ENCODE data around the gene GATA5.

The GATA5 gene

DNA sequence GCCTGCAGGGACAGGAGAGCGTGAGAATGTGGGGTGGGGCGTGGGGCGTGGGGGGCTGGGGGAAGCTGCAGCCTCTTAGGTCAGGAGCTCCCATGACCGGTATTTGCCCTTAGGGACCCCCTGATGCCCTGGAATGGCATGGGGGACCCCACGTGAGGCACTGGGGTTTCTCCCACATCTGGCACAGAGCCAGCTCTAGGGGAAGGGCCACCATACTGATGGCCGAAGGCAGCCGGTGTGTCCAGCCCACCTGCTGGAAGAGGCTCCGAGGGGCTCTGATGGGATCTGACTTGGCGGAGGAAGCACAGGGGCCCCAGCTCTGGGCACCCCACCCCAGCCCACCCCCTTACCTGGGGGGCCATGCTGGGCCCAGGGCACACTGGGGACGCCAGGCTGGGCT lies 10.8 kb downstream of the GATA5 start:
- H3K4me3 ChIP-seq (ENCODE audit: insufficient read depth, low read depth, low read length, poor library complexity, severe bottlenecking): no peak overlapping the region
- H3K9me3 ChIP-seq (ENCODE audit: control insufficient read depth, low read length): no peaks in the 10 kb centered on the region
- no peaks in the 10 kb centered on the region for H3K4me1 ChIP-seq (ENCODE audit: control insufficient read depth, insufficient read depth, low read length, poor library complexity, severe bottlenecking)
- DNase-seq: no peak
- H3K36me3 ChIP-seq (ENCODE audit: control insufficient read depth, insufficient read depth, low read length): no peaks in the 10 kb centered on the region
- no peak overlapping the region for H3K27ac ChIP-seq (ENCODE audit: insufficient read depth, low read length, poor library complexity, severe bottlenecking)
- H3K27me3 ChIP-seq (replicated peaks; ENCODE audit: control insufficient read depth, insufficient read depth, low read length, poor library complexity, severe bottlenecking): no peaks in the 10 kb centered on the region

DNA sequence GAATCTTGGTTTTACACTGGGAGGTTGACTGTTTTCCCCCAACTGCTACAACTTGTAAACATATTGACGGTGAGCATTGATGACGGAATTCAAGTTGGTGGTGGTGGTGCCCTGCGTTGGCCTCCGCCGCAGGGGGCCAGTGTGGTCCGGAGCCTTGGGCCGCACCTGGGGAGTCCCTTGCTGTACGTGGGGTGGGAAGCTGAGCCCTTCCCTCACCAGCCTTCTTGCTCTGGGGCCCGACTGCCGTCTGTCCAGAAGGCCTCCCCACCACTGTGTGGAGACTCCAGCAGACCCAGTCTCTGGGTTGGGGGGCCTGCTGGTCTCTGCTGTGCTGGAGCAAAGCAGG lies 11.4 kb downstream of the GATA5 start:
- no peak for DNase-seq
- H3K4me1 ChIP-seq (ENCODE audit: control insufficient read depth, insufficient read depth, low read length, poor library complexity, severe bottlenecking): no peaks in the 10 kb centered on the region
- H3K27me3 ChIP-seq (replicated peaks; ENCODE audit: control insufficient read depth, insufficient read depth, low read length, poor library complexity, severe bottlenecking): no peaks in the 10 kb centered on the region
- no peak overlapping the region for H3K4me3 ChIP-seq (ENCODE audit: insufficient read depth, low read depth, low read length, poor library complexity, severe bottlenecking)
- no peaks in the 10 kb centered on the region for H3K9me3 ChIP-seq (ENCODE audit: control insufficient read depth, low read length)
- H3K27ac ChIP-seq (ENCODE audit: insufficient read depth, low read length, poor library complexity, severe bottlenecking): no peak overlapping the region
- H3K36me3 ChIP-seq (ENCODE audit: control insufficient read depth, insufficient read depth, low read length): no peaks in the 10 kb centered on the region

DNA sequence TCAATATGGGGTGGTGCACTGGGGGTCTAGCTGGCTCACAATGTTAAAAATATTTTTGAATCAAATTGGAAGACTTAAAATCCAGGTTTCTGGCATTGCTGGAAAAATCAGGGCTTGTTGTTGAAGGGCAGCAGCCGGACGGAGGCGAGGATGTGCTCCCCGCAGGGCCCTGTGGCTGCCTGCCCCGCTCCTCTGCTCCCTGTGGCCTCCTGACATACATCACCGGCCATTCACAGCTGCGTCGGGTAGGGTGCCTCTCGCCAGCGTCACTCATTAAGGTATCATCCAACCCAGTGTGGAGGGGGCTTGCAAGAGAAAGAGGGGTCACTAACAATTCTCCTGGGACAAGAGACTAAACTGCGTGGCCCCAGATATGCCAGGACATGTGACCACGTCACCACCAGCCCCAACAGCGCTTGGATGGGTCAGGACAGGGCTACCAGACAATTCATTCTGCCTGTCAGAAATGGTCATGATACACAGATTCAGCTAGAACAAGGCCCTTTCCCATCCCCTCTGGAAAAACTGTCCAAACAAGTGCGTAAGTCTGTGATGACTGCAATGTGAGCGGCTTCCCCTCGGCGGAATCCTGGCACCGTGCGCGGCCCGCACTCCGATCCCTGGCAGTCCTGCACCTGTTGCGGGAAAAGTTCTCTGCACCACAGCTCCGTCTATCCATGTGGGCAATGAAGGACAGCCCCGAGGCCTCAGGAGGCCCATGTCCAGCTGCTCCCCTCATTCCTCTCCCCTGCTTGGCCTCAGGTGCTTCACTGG lies 12.0 kb downstream of the GATA5 start:
- no peaks in the 10 kb centered on the region for H3K4me1 ChIP-seq (ENCODE audit: control insufficient read depth, insufficient read depth, low read length, poor library complexity, severe bottlenecking)
- H3K4me3 ChIP-seq (ENCODE audit: insufficient read depth, low read depth, low read length, poor library complexity, severe bottlenecking): no peak overlapping the region
- DNase-seq: no peak
- H3K27me3 ChIP-seq (replicated peaks; ENCODE audit: control insufficient read depth, insufficient read depth, low read length, poor library complexity, severe bottlenecking): no peaks in the 10 kb centered on the region
- no peak overlapping the region for H3K27ac ChIP-seq (ENCODE audit: insufficient read depth, low read length, poor library complexity, severe bottlenecking)
- H3K36me3 ChIP-seq (ENCODE audit: control insufficient read depth, insufficient read depth, low read length): no peaks in the 10 kb centered on the region
- H3K9me3 ChIP-seq (ENCODE audit: control insufficient read depth, low read length): no peaks in the 10 kb centered on the region

DNA sequence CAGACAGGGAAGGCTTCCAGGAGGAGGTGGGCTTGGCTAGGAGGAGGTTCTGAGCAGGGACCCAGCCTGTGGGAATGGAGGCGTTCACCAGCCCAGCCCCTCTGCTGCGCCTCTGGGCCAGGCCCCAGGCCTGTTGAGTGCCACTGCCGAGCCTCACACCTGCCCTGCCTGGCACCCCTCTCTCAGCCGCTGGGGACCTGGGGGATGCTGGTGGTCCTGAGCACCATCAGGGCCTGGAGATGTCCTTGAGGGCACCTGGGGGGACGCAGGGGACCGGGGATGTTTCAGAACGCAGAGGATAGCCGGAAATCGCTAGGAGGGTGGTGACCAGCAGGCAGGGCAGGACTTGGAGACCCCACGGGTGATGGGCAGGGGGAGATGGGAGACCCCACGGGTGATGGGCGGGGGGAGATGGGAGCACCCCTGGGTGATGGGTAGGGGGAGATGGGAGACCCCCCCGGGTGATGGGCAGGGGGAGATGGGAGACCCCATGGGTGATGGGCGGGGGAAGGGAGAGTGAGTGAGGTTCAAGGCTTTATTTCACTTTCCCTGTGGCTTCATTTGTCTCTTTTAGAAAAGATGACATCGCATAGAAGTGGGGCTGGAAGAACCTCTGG lies 12.7 kb downstream of the GATA5 start:
- no peaks in the 10 kb centered on the region for H3K36me3 ChIP-seq (ENCODE audit: control insufficient read depth, insufficient read depth, low read length)
- no peak for DNase-seq
- H3K27ac ChIP-seq (ENCODE audit: insufficient read depth, low read length, poor library complexity, severe bottlenecking): no peak overlapping the region
- H3K9me3 ChIP-seq (ENCODE audit: control insufficient read depth, low read length): no peaks in the 10 kb centered on the region
- H3K27me3 ChIP-seq (replicated peaks; ENCODE audit: control insufficient read depth, insufficient read depth, low read length, poor library complexity, severe bottlenecking): no peaks in the 10 kb centered on the region
- H3K4me1 ChIP-seq (ENCODE audit: control insufficient read depth, insufficient read depth, low read length, poor library complexity, severe bottlenecking): no peaks in the 10 kb centered on the region
- H3K4me3 ChIP-seq (ENCODE audit: insufficient read depth, low read depth, low read length, poor library complexity, severe bottlenecking): no peak overlapping the region

DNA sequence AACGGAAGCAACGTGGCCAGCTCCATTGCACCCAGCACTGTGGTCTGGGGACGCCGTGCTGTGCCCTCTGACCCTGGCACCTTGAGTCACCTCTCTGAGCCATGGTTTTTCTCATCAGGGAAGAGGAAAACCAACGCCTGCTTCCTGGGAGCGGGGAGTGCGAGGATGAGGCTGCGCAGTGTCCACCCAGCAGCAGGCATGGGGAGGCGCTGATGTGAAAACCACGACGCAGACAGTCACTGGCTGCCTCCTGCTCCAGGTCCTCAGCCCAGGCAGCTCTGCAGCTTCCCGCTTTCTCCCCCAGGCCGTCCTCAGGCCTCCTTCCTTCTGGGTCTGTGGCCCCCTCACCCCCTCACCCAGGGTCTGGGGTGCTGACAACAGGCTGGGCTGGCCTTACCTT lies 14.0 kb downstream of the GATA5 start:
- no peaks in the 10 kb centered on the region for H3K9me3 ChIP-seq (ENCODE audit: control insufficient read depth, low read length)
- H3K36me3 ChIP-seq (ENCODE audit: control insufficient read depth, insufficient read depth, low read length): no peaks in the 10 kb centered on the region
- no peaks in the 10 kb centered on the region for H3K4me1 ChIP-seq (ENCODE audit: control insufficient read depth, insufficient read depth, low read length, poor library complexity, severe bottlenecking)
- no peak overlapping the region for H3K4me3 ChIP-seq (ENCODE audit: insufficient read depth, low read depth, low read length, poor library complexity, severe bottlenecking)
- no peak for DNase-seq
- H3K27ac ChIP-seq (ENCODE audit: insufficient read depth, low read length, poor library complexity, severe bottlenecking): no peak overlapping the region
- H3K27me3 ChIP-seq (replicated peaks; ENCODE audit: control insufficient read depth, insufficient read depth, low read length, poor library complexity, severe bottlenecking): no peaks in the 10 kb centered on the region

DNA sequence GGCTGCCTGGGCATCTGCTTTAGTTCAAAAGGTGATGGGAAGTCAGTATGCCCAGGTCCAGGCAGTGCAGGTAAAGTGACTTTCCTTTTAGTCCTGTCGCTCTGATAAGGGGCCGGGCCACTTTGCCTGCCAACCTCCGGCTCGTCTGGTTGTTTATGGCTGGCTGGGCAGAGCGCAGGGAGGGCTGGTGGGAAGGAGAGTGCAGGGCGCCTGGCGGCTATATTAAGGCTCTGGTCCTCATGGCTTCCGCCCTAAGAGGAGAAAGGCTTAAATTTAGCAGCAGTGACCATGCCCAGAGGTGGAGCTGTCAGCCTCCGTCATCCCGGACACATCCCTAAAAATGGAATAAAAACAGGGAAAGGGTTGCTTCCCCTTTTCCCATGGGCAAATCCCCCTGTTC lies 14.6 kb downstream of the GATA5 start:
- H3K36me3 ChIP-seq (ENCODE audit: control insufficient read depth, insufficient read depth, low read length): no peaks in the 10 kb centered on the region
- no peak for DNase-seq
- H3K27me3 ChIP-seq (replicated peaks; ENCODE audit: control insufficient read depth, insufficient read depth, low read length, poor library complexity, severe bottlenecking): no peaks in the 10 kb centered on the region
- H3K4me3 ChIP-seq (ENCODE audit: insufficient read depth, low read depth, low read length, poor library complexity, severe bottlenecking): no peak overlapping the region
- no peaks in the 10 kb centered on the region for H3K4me1 ChIP-seq (ENCODE audit: control insufficient read depth, insufficient read depth, low read length, poor library complexity, severe bottlenecking)
- H3K9me3 ChIP-seq (ENCODE audit: control insufficient read depth, low read length): no peaks in the 10 kb centered on the region
- H3K27ac ChIP-seq (ENCODE audit: insufficient read depth, low read length, poor library complexity, severe bottlenecking): no peak overlapping the region

DNA sequence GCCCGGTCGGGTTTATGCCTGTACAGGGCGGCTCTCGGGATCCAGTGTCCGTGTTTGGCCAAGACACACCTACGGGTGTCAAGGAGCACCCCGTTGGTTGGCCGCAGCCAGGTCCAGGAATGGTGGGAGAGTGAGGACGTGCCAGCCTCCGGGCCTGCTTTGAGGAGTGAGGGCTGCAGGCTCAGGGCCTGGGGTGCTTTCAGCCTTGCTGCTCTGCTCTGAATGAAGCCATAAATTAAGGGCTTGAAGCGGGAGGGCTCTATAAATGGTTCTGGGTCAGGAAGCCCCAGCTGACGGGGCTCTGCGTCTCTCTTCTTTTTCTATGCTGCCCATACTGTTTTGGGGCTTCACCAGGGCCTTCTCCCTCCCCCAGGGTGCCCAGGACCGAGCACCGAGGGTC lies 15.1 kb downstream of the GATA5 start:
- Histone ChIP-seq H3K27ac (ENCODE audit: insufficient read depth, low read length, poor library complexity, severe bottlenecking) (no peak overlapping the region), H3K27me3 (replicated peaks; ENCODE audit: control insufficient read depth, insufficient read depth, low read length, poor library complexity, severe bottlenecking) (no peaks in the 10 kb centered on the region), H3K4me1 (ENCODE audit: control insufficient read depth, insufficient read depth, low read length, poor library complexity, severe bottlenecking) (no peaks in the 10 kb centered on the region), H3K36me3 (ENCODE audit: control insufficient read depth, insufficient read depth, low read length) (no peaks in the 10 kb centered on the region), H3K4me3 (ENCODE audit: insufficient read depth, low read depth, low read length, poor library complexity, severe bottlenecking) (no peak overlapping the region), H3K9me3 (ENCODE audit: control insufficient read depth, low read length) (no peaks in the 10 kb centered on the region)
- DNase-seq: no peak

DNA sequence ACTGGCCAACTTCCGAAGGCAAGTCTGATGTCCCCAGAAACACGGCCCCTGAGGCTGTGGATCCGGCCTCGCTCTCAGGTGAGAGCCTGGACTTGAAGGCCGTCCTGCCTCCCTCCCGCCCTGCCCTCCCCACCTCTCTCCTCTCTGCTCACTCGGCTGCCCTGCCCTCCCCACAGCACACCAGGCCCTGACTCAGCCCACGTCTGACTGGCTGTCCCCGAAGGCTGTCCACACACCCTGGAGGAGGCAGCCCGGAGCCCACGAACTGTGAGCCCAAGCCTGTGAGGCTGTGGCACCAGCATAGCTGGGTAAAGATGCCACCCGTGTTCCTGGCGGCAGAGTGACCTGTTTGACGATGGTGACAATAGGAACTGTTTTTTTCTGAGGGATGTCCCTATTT lies 16.3 kb downstream of the GATA5 start:
- H3K9me3 ChIP-seq (ENCODE audit: control insufficient read depth, low read length): no peaks in the 10 kb centered on the region
- no peaks in the 10 kb centered on the region for H3K4me1 ChIP-seq (ENCODE audit: control insufficient read depth, insufficient read depth, low read length, poor library complexity, severe bottlenecking)
- no peak overlapping the region for H3K27ac ChIP-seq (ENCODE audit: insufficient read depth, low read length, poor library complexity, severe bottlenecking)
- no peak for DNase-seq
- no peaks in the 10 kb centered on the region for H3K36me3 ChIP-seq (ENCODE audit: control insufficient read depth, insufficient read depth, low read length)
- no peak overlapping the region for H3K4me3 ChIP-seq (ENCODE audit: insufficient read depth, low read depth, low read length, poor library complexity, severe bottlenecking)
- H3K27me3 ChIP-seq (replicated peaks; ENCODE audit: control insufficient read depth, insufficient read depth, low read length, poor library complexity, severe bottlenecking): no peaks in the 10 kb centered on the region

DNA sequence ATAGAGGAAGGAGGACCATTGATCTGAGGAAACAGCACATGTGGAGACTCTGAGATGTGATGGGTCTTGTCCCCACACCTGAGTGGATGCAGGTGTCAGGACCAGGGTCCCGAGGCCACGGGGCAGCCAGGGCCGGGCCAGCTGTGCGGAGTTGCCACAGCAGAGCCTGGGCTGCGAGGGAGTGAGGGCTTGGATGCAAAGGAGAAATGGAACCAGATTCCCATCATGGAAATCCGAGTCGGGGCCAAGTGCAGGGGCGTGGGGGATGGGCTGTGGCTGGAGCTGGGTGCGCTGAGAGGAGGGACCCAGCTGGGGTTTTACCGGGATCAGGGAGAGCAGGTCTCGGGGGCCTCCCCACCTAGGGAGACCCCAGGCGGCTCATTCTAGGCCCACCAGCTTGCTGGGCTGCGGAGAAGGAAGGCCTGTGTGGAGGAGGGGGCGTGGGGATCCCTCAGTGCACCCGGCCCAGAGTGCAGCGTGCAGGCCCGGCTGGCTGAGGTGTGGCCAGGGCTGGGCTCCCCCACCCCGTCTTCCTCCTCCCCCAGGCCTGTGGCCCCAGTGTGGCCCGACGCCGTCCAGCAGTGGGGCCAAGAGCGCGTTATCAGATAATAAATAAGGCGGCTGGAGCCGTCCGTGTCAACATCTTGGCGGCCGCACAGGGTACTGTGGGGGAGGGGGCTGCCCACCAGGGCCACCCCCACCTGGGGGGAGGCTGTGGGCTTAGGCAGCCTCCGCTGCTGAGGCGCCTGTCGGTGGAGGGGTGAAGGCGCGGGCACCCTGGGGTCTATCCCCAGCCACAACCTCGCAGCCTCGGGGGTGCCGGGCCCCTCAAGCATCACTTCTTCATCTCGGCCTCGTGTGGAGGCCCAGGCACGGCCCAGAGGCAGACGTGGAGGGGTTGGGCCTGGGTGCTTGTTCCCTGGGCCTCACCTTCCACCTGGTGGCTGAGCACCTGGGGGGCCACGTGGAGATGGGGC lies 17.2 kb downstream of the GATA5 start:
- DNase-seq: no peak
- Histone ChIP-seq H3K4me1 (ENCODE audit: control insufficient read depth, insufficient read depth, low read length, poor library complexity, severe bottlenecking) (no peaks in the 10 kb centered on the region), H3K9me3 (ENCODE audit: control insufficient read depth, low read length) (no peaks in the 10 kb centered on the region), H3K4me3 (ENCODE audit: insufficient read depth, low read depth, low read length, poor library complexity, severe bottlenecking) (no peak overlapping the region), H3K36me3 (ENCODE audit: control insufficient read depth, insufficient read depth, low read length) (no peaks in the 10 kb centered on the region), H3K27ac (ENCODE audit: insufficient read depth, low read length, poor library complexity, severe bottlenecking) (no peak overlapping the region), H3K27me3 (replicated peaks; ENCODE audit: control insufficient read depth, insufficient read depth, low read length, poor library complexity, severe bottlenecking) (no peaks in the 10 kb centered on the region)

DNA sequence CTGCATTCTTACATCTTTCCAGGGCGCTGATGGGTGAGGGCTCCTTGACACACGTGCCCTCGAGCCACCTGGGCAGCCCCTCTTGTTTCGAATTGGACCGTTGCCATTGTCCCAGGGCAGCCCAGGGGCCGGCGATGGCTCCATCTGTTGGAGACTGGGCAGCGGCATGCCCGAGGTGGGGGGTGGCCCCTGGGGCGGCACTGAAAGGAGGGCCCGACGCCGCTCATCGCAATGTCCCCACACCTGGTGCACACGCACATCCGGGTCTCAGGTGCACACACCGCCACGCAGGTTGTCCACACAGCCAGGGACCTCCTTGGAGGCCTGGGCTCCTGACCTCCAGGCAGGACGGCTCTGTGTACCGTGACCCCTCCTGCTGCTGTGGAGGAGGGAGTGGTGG lies 18.0 kb downstream of the GATA5 start:
- H3K27me3 ChIP-seq (replicated peaks; ENCODE audit: control insufficient read depth, insufficient read depth, low read length, poor library complexity, severe bottlenecking): no peaks in the 10 kb centered on the region

More for the DNA sequence above, 18.0 kb downstream of the GATA5 start:
- Histone ChIP-seq H3K36me3 (ENCODE audit: control insufficient read depth, insufficient read depth, low read length) (no peaks in the 10 kb centered on the region), H3K9me3 (ENCODE audit: control insufficient read depth, low read length) (no peaks in the 10 kb centered on the region), H3K27ac (ENCODE audit: insufficient read depth, low read length, poor library complexity, severe bottlenecking) (no peak overlapping the region), H3K4me3 (ENCODE audit: insufficient read depth, low read depth, low read length, poor library complexity, severe bottlenecking) (no peak overlapping the region), H3K4me1 (ENCODE audit: control insufficient read depth, insufficient read depth, low read length, poor library complexity, severe bottlenecking) (no peaks in the 10 kb centered on the region)
- no peak for DNase-seq

Data from effector memory CD4-positive, alpha-beta T cell (primary cell).